Keratinocyte (primary cell): Measurements from ENCODE around the gene THRB. TPM values are rescaled to one million over a fixed set of nuclear protein-coding genes. Genes with fewer than 3 reads are reported as not detected.

ENCODE experiments used
- DNase-seq: peaks from one replicate; pipeline ENCODE4 v3.0.0-alpha.2; 2011; ENCODE audit warnings: low read depth, missing footprints, low spot score
- FAIRE-seq: peaks from 2 replicates; lab custom pipeline; 2011; peaks lifted over from hg19 to GRCh38; lab: Jason Lieb, UNC
- H2AFZ ChIP-seq: 2 replicates; pipeline ENCODE4 v1.6.0; 2012; ENCODE audit warnings: low read length, control low read depth, inconsistent platforms; ENCODE audit not compliant: control insufficient read depth
- H3K27ac ChIP-seq: 2 replicates; pipeline ENCODE4 v1.5.1; 2011; ENCODE audit warnings: low read length; ENCODE audit not compliant: control insufficient read depth, insufficient read depth
- H3K27me3 ChIP-seq: 3 replicates; pipeline ENCODE4 v1.6.0; 2011; ENCODE audit warnings: low read length; ENCODE audit not compliant: control insufficient read depth, insufficient read depth; ENCODE audit errors: extremely low read depth
- H3K36me3 ChIP-seq, 2 experiments: 2 replicates in 1 of 2; 3 replicates in 1 of 2; pipeline ENCODE4 v1.5.1; 2011; ENCODE audit warnings: low read length in 2 of 2, mild to moderate bottlenecking in 1 of 2; ENCODE audit not compliant: control insufficient read depth in 2 of 2, insufficient read depth in 2 of 2; ENCODE audit errors: extremely low read depth in 1 of 2
- H3K4me1 ChIP-seq: 3 replicates; pipeline ENCODE4 v1.5.1; 2011; ENCODE audit warnings: low read length; ENCODE audit not compliant: control insufficient read depth, insufficient read depth; ENCODE audit errors: extremely low read depth
- H3K4me2 ChIP-seq: 3 replicates; pipeline ENCODE4 v1.6.0; 2011; ENCODE audit warnings: low read depth, low read length; ENCODE audit not compliant: control insufficient read depth, insufficient read depth; ENCODE audit errors: extremely low read depth
- H3K4me3 ChIP-seq, 3 experiments: fragments of 200-600 bp in 1 of 3; sonication (generic) in 1 of 3; 2 replicates in 2 of 3; 3 replicates in 1 of 3; pipeline ENCODE4 v1.5.1; 2011 to 2016; ENCODE audit warnings: low read length in 3 of 3, mild to moderate bottlenecking in 3 of 3, control low read depth in 2 of 3, inconsistent platforms in 1 of 3, low read depth in 1 of 3, mixed read lengths in 1 of 3, mixed run types in 1 of 3, moderate library complexity in 1 of 3; ENCODE audit not compliant: control insufficient read depth in 2 of 3, insufficient read depth in 2 of 3; ENCODE audit errors: extremely low read depth in 1 of 3
- H3K79me2 ChIP-seq: 2 replicates; pipeline ENCODE4 v1.6.0; 2012; ENCODE audit warnings: low read length; ENCODE audit not compliant: control insufficient read depth, insufficient read depth
- H3K9ac ChIP-seq: 3 replicates; pipeline ENCODE4 v1.6.0; 2011; ENCODE audit warnings: low read length; ENCODE audit not compliant: control insufficient read depth, insufficient read depth; ENCODE audit errors: extremely low read depth
- H3K9me1 ChIP-seq: 3 replicates; pipeline ENCODE4 v1.6.0; 2011; ENCODE audit warnings: low read length; ENCODE audit not compliant: control insufficient read depth, insufficient read depth; ENCODE audit errors: extremely low read depth
- H3K9me3 ChIP-seq: 2 replicates; pipeline ENCODE4 v1.5.1; 2012; ENCODE audit warnings: low read depth, low read length; ENCODE audit not compliant: control insufficient read depth
- H4K20me1 ChIP-seq: 3 replicates; pipeline ENCODE4 v1.6.0; 2011; ENCODE audit warnings: low read length; ENCODE audit not compliant: control insufficient read depth, insufficient read depth; ENCODE audit errors: extremely low read depth
- EZH2 ChIP-seq: IDR thresholded peaks from one replicate; pipeline ENCODE4 v1.6.1; 2012; ENCODE audit warnings: inconsistent platforms, mild to moderate bottlenecking, low read length, moderate library complexity
- dilution Hi-C: fragments of 300-500 bp; cut with MboI; formaldehyde crosslinking; loops from one replicate; pipeline ENCODE4 v1.7.0; 2020; ENCODE audit warnings: low sequenced_read_pairs; ENCODE audit not compliant: extremely low pct_ligation_motif_present
- polyA plus RNA-seq, 5 experiments: library from polyadenylated mRNA; depleted of rRNA in 3 of 5; stranded (reverse) in 3 of 5; stranded (forward) in 1 of 5; unstranded in 1 of 5; fragments of >200 nt; gene quantifications; 1 replicate in 1 of 5; 2 replicates in 3 of 5; 3 replicates in 1 of 5; pipeline versions ENCODE4 v1.2.1 to v1.2.3, GENCODE V29; 2011 to 2012; ENCODE audit warnings: missing spikeins in 2 of 5, low read depth in 1 of 5, low replicate concordance in 1 of 5
- TF ChIP-seq, protein P1 (sequence below), 3 experiments: IDR thresholded peaks in 1 of 3; conservative IDR thresholded peaks in 1 of 3; optimal IDR thresholded peaks in 1 of 3; 2 replicates in 2 of 3; 3 replicates in 1 of 3; pipeline versions ENCODE3 to v1.5.1; 2011; ENCODE audit warnings: low read length in 3 of 3, mild to moderate bottlenecking in 3 of 3, moderate library complexity in 2 of 3, control low read depth in 1 of 3, inconsistent platforms in 1 of 3; ENCODE audit not compliant: insufficient read depth in 2 of 3; ENCODE audit errors: extremely low read depth in 1 of 3

The THRB gene
- polyA plus RNA-seq, 1 donor (not counting 4 experiments of a cell fraction or from before 2014, with no cell fraction given), result 2.6 TPM

DNA sequence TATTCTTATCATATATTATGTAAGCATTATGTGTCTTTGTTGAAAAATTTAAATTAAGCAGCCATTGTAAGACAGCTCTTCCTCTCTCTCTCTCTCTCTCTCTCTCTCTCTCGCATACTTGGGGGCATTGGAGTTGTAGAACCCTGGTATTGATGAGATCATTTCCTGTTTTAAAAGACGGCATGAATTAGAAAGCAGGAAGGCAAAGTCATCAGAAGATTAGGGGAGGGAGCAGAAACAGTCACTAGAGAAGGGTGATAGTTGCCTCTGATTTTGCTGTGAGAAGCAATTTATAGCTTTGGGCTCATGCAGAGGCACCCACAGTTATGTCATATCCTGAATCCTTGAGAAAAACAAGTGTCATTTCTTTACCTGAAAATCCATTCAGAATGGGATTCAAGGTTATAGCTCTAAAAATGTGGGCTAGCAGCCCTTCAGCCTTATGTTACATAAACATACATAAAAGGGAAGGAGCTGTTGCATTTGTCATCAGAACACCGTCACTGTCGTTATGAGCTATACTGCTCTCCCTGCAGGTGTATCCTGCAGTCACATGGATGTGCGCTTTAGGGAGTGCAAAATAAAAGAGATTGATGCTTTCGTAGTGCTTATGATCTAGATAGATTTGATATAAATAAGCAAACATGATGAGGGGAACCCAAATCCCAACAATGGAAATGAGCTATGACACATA is 335.7 kb downstream of the THRB start:
- no peak overlapping the region for H3K27ac ChIP-seq
- DNase-seq (no peak), FAIRE-seq (no peak)
- no peak overlapping the region for H3K9ac ChIP-seq
- H3K4me1 ChIP-seq, result peaks cover 18% of the 10 kb centered on the region
- H3K4me3 ChIP-seq, result no peak overlapping the region
- dilution Hi-C loops, result no loop called here
- H4K20me1 ChIP-seq, result no peaks in the 10 kb centered on the region
- H3K36me3 ChIP-seq, result no peaks in the 10 kb centered on the region
- no peaks in the 10 kb centered on the region for H3K9me1 ChIP-seq
- H2AFZ ChIP-seq, result no peak overlapping the region
- H3K79me2 ChIP-seq, result no peaks in the 10 kb centered on the region
- no peak overlapping the region for H3K4me2 ChIP-seq
- TF ChIP-seq EZH2, result no peak
- TF ChIP-seq, protein P1, sequence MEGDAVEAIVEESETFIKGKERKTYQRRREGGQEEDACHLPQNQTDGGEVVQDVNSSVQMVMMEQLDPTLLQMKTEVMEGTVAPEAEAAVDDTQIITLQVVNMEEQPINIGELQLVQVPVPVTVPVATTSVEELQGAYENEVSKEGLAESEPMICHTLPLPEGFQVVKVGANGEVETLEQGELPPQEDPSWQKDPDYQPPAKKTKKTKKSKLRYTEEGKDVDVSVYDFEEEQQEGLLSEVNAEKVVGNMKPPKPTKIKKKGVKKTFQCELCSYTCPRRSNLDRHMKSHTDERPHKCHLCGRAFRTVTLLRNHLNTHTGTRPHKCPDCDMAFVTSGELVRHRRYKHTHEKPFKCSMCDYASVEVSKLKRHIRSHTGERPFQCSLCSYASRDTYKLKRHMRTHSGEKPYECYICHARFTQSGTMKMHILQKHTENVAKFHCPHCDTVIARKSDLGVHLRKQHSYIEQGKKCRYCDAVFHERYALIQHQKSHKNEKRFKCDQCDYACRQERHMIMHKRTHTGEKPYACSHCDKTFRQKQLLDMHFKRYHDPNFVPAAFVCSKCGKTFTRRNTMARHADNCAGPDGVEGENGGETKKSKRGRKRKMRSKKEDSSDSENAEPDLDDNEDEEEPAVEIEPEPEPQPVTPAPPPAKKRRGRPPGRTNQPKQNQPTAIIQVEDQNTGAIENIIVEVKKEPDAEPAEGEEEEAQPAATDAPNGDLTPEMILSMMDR (optimal IDR thresholded peaks at IDR 0.05 in 1 of 3, IDR thresholded peaks at IDR 0.05 in 1 of 3, conservative IDR thresholded peaks at IDR 0.05 in 1 of 3; ENCODE audit: extremely low read depth in 1 of 3, insufficient read depth in 2 of 3, low read length in 3 of 3), result no peak
- no peaks in the 10 kb centered on the region for H3K9me3 ChIP-seq
- H3K27me3 ChIP-seq, result no peaks in the 10 kb centered on the region

DNA sequence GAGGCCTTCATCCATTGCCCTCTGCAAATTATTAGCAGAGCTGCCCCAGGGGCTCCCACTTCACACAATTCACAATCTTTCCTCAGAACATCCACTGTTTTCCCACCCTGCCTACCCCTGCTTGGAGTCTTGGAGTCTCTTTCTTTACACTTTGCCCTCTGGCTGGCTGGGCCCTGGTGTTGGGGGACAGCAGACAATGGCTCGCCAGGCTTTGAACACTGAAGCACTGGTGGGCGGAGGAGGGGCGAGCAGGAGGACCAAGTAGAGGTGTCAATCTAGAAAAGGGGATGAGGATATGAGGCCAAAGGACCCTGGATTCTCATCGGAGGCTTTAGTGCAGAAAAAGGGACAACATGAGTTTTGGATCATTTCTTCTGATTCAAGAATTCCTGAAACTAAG is 337.5 kb downstream of the THRB start:
- Histone ChIP-seq H3K4me2 (no peak overlapping the region), H3K27ac (no peak overlapping the region), H3K79me2 (no peaks in the 10 kb centered on the region), H2AFZ (no peak overlapping the region), H4K20me1 (no peaks in the 10 kb centered on the region), H3K9me3 (no peaks in the 10 kb centered on the region), H3K4me1 (peaks cover 18% of the 10 kb centered on the region), H3K27me3 (no peaks in the 10 kb centered on the region), H3K4me3 (no peak overlapping the region), H3K9ac (no peak overlapping the region), H3K9me1 (no peaks in the 10 kb centered on the region), H3K36me3 (no peaks in the 10 kb centered on the region)
- dilution Hi-C loops, result no loop called here
- FAIRE-seq, result no peak
- DNase-seq, result no peak
- TF ChIP-seq EZH2, result no peak
- TF ChIP-seq, protein P1 (optimal IDR thresholded peaks at IDR 0.05 in 1 of 3, IDR thresholded peaks at IDR 0.05 in 1 of 3, conservative IDR thresholded peaks at IDR 0.05 in 1 of 3; ENCODE audit: extremely low read depth in 1 of 3, insufficient read depth in 2 of 3, low read length in 3 of 3), result no peak
